Mucosa of rectum (tissue), 2 donors: ENCODE measurements around the gene NOL7.

Experiments used
- H3K27ac ChIP-seq, 2 donors: one replicate each; pipeline ENCODE4 v1.7.0; 2013; ENCODE audit warnings: inconsistent platforms in 2 of 2, low read depth in 2 of 2, low read length in 2 of 2
- H3K27me3 ChIP-seq, 2 donors: one replicate each; pipeline ENCODE4 v1.7.0; 2013; ENCODE audit warnings: low read length in 2 of 2; ENCODE audit not compliant: control insufficient read depth in 2 of 2, insufficient read depth in 2 of 2
- H3K36me3 ChIP-seq, 2 donors: one replicate each; pipeline ENCODE4 v1.7.0; 2013; ENCODE audit warnings: low read length in 2 of 2; ENCODE audit not compliant: control insufficient read depth in 2 of 2, insufficient read depth in 2 of 2
- H3K4me1 ChIP-seq, 2 donors: one replicate each; pipeline ENCODE4 v1.7.0; 2013; ENCODE audit warnings: low read length in 2 of 2, mild to moderate bottlenecking in 1 of 2; ENCODE audit not compliant: control insufficient read depth in 2 of 2, insufficient read depth in 2 of 2
- H3K4me3 ChIP-seq, 2 donors: one replicate each; pipeline ENCODE4 v1.7.0; 2013; ENCODE audit warnings: low read length in 2 of 2
- H3K9ac ChIP-seq, 2 donors: one replicate each; pipeline ENCODE4 v1.7.0; 2013; ENCODE audit warnings: low read length in 2 of 2, low read depth in 1 of 2, mild to moderate bottlenecking in 1 of 2
- H3K9me3 ChIP-seq, 2 donors: one replicate each; pipeline ENCODE4 v1.7.0; 2013; ENCODE audit warnings: low read length in 2 of 2; ENCODE audit not compliant: control insufficient read depth in 2 of 2
- donor health status: healthy.
- donor health status: Normal muscosa, but diverticular disease.

The NOL7 gene

DNA sequence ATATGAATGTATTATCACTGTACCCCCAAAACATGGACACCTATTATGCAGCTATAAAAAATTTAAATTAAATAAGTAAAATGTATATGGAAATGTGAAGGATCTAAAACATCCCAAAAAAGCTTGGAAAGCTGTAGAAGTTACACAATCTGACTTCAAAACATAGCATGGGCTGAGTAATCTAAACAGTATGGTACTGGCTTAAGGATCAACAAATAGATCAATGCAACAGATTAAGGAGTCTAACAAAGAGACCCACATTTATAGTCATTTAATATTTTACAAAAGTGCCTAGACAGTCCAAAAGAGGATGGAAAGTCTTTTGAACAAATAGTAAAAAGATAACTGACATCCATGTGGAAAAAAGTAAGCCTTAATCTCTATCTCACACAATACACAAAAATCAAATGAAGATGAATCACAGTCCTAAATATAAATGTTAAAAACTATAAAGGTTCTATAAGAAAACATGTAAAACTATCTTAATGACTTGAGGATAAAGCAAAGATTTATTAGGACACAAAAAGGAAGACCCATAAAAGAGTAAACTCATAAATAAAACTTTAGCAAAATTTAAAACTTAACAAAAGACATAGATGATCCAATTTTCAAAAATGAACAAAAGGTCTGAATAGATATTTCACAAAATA lies 49.7 kb downstream of the NOL7 start:
- Histone ChIP-seq H3K27me3 (no peaks in the 10 kb centered on the region), H3K4me3 (no peak overlapping the region), H3K4me1 (no peaks in the 10 kb centered on the region), H3K27ac (no peak overlapping the region), H3K9ac (no peak overlapping the region), H3K9me3 (no peaks in the 10 kb centered on the region), H3K36me3 (no peaks in the 10 kb centered on the region)

- no peak overlapping the region for H3K9ac ChIP-seq
- no peaks in the 10 kb centered on the region for H3K4me1 ChIP-seq
- H3K9me3 ChIP-seq: no peaks in the 10 kb centered on the region
- no peak overlapping the region for H3K4me3 ChIP-seq
- no peaks in the 10 kb centered on the region for H3K36me3 ChIP-seq
- no peaks in the 10 kb centered on the region for H3K27me3 ChIP-seq
- no peak overlapping the region for H3K27ac ChIP-seq
Measured at GRCh38 chr6:13666194-13667105, 51.3 kb downstream of the NOL7 start.

DNA sequence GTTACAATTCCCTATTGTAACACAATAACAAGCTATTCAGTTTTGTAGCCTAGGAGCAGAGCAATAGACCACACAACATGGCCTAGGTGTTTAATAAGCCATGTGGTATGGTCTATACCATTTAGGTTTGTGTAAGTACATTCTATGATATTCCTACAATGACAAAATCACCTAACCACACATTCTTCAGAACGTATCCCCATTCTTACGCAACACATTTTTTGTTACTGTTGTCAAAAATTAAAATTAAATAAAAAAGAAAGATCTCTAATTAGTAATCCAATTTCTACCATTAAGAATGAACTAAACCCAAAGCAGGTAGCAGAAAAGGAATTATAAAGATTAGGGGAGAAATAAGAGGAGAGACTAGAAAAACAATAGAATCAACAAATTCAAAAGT lies 52.5 kb downstream of the NOL7 start:
- no peaks in the 10 kb centered on the region for H3K4me1 ChIP-seq
- H3K27ac ChIP-seq: no peak overlapping the region
- H3K27me3 ChIP-seq: no peaks in the 10 kb centered on the region
- no peaks in the 10 kb centered on the region for H3K9me3 ChIP-seq
- H3K4me3 ChIP-seq: no peak overlapping the region
- H3K36me3 ChIP-seq: no peaks in the 10 kb centered on the region
- H3K9ac ChIP-seq: no peak overlapping the region

DNA sequence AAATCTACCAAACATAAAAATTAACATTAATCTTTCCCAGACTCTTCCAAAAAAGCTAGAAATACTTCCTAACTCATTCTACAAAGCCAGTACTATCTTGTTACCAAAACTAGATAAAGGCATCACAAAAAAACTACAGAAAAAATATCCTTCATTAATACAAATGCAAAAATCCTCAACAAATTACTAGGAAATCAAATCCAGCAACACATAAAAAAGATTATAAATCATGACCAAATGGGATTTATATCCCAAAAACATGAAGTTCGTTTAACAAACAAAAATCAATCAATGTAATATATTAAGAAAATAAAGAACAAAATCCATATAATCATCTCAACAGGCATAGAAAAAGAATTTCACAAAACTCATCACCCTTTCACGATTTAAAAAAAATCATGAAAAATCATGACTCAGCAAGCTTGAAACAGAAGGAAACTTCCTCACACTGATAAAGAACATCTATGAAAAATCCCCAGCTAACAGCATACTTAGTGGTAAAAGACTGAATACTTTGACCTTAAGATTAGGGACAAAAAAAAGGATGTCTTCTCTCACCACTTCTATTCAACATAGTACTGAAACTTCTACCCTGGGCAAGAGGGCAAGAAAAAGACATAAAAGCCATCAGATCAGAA lies 53.3 kb downstream of the NOL7 start:
- no peaks in the 10 kb centered on the region for H3K36me3 ChIP-seq
- no peak overlapping the region for H3K9ac ChIP-seq
- no peaks in the 10 kb centered on the region for H3K27me3 ChIP-seq
- H3K9me3 ChIP-seq: no peaks in the 10 kb centered on the region
- H3K4me1 ChIP-seq: no peaks in the 10 kb centered on the region
- H3K27ac ChIP-seq: no peak overlapping the region
- H3K4me3 ChIP-seq: no peak overlapping the region

- no peaks in the 10 kb centered on the region for H3K36me3 ChIP-seq
- H3K9me3 ChIP-seq: no peaks in the 10 kb centered on the region
- no peak overlapping the region for H3K27ac ChIP-seq
- H3K9ac ChIP-seq: no peak overlapping the region
- H3K4me1 ChIP-seq: no peaks in the 10 kb centered on the region
- H3K27me3 ChIP-seq: no peaks in the 10 kb centered on the region
- H3K4me3 ChIP-seq: no peak overlapping the region
Measured at GRCh38 chr6:13669476-13669875, 54.3 kb downstream of the NOL7 start.
